ENCODE data around the gene NTSR1. TPM values are rescaled to one million over a fixed set of nuclear protein-coding genes. Genes with fewer than 3 reads are reported as not detected.

NTSR1 gene
- total RNA-seq, 1 experiment from 2014 or later, result 15.9 TPM

GRCh38 chr20:62745279-62745951 lies 36.8 kb downstream of the NTSR1 start:
- ChIA-PET POLR2A (ENCODE audit: low non-redundant PET) (no interaction called here), CTCF (no interaction called here)
- Histone ChIP-seq H3K4me1 (ENCODE audit: insufficient read depth, low read length, poor library complexity, severe bottlenecking) (peaks cover 16% of the 10 kb centered on the region), H3K27ac (ENCODE audit: low read depth, low read length, poor library complexity, severe bottlenecking) (no peak overlapping the region), H3K9me3 (ENCODE audit: low read depth, low read length, poor library complexity, severe bottlenecking) (no peaks in the 10 kb centered on the region), H3K27me3 (replicated peaks; ENCODE audit: insufficient read depth, low read depth, low read length, poor library complexity) (no peaks in the 10 kb centered on the region), H3K4me3 (ENCODE audit: low read depth, low read length, poor library complexity, severe bottlenecking) (no peak overlapping the region), H3K36me3 (ENCODE audit: insufficient read depth, low read length, poor library complexity, severe bottlenecking) (no peaks in the 10 kb centered on the region)
- no TSS peak for BruUV-seq (replicated peaks)
- intact Hi-C loops (cut with micrococcal nuclease; ENCODE audit: unreplicated experiment), result no loop called here
- no peak for DNase-seq (ENCODE audit: low spot score)
- no peak for TF ChIP-seq EZH2 (IDR thresholded peaks at IDR 0.05; ENCODE audit: borderline replicate concordance, low read depth, low read length, poor library complexity, severe bottlenecking)

GRCh38 chr20:62745952-62746288 lies 37.3 kb downstream of the NTSR1 start:
- intact Hi-C loops (cut with micrococcal nuclease; ENCODE audit: unreplicated experiment), result no loop called here
- POLR2A ChIA-PET (ENCODE audit: low non-redundant PET), result interaction anchor here (0.7 kb wide), 1 partner anchor 20 kb away, joined by 3 read pairs; no protein-coding TSS in a partner anchor

GRCh38 chr20:62748311-62748710 lies 39.7 kb downstream of the NTSR1 start:
- ChIA-PET CTCF (no interaction called here), POLR2A (ENCODE audit: low non-redundant PET) (no interaction called here)
- BruUV-seq (replicated peaks), result no TSS peak

More at GRCh38 chr20:62745952-62746288, 37.3 kb downstream of the NTSR1 start:
- Histone ChIP-seq H3K27me3 (replicated peaks; ENCODE audit: insufficient read depth, low read depth, low read length, poor library complexity) (no peaks in the 10 kb centered on the region), H3K4me1 (ENCODE audit: insufficient read depth, low read length, poor library complexity, severe bottlenecking) (peaks cover 11% of the 10 kb centered on the region), H3K36me3 (ENCODE audit: insufficient read depth, low read length, poor library complexity, severe bottlenecking) (no peaks in the 10 kb centered on the region), H3K9me3 (ENCODE audit: low read depth, low read length, poor library complexity, severe bottlenecking) (no peaks in the 10 kb centered on the region), H3K27ac (ENCODE audit: low read depth, low read length, poor library complexity, severe bottlenecking) (no peak overlapping the region), H3K4me3 (ENCODE audit: low read depth, low read length, poor library complexity, severe bottlenecking) (no peak overlapping the region)
- BruUV-seq (replicated peaks), result no TSS peak
- CTCF ChIA-PET, result no interaction called here
- DNase-seq (ENCODE audit: low spot score), result no peak
- TF ChIP-seq CTCF (conservative IDR thresholded peaks at IDR 0.05; ENCODE audit: low read depth, low read length) (no peak), EZH2 (IDR thresholded peaks at IDR 0.05; ENCODE audit: borderline replicate concordance, low read depth, low read length, poor library complexity, severe bottlenecking) (no peak)

More at GRCh38 chr20:62748311-62748710, 39.7 kb downstream of the NTSR1 start:
- H3K36me3 ChIP-seq (ENCODE audit: insufficient read depth, low read length, poor library complexity, severe bottlenecking), result no peaks in the 10 kb centered on the region
- no peaks in the 10 kb centered on the region for H3K9me3 ChIP-seq (ENCODE audit: low read depth, low read length, poor library complexity, severe bottlenecking)
- TF ChIP-seq CTCF (conservative IDR thresholded peaks at IDR 0.05; ENCODE audit: low read depth, low read length) (no peak), EZH2 (IDR thresholded peaks at IDR 0.05; ENCODE audit: borderline replicate concordance, low read depth, low read length, poor library complexity, severe bottlenecking) (no peak)
- no peak for DNase-seq (ENCODE audit: low spot score)
- intact Hi-C loops (cut with micrococcal nuclease; ENCODE audit: unreplicated experiment), result no loop called here
- H3K4me1 ChIP-seq (ENCODE audit: insufficient read depth, low read length, poor library complexity, severe bottlenecking), result peaks cover 11% of the 10 kb centered on the region
- H3K4me3 ChIP-seq (ENCODE audit: low read depth, low read length, poor library complexity, severe bottlenecking), result no peak overlapping the region
- no peak overlapping the region for H3K27ac ChIP-seq (ENCODE audit: low read depth, low read length, poor library complexity, severe bottlenecking)
- H3K27me3 ChIP-seq (replicated peaks; ENCODE audit: insufficient read depth, low read depth, low read length, poor library complexity), result no peaks in the 10 kb centered on the region
